IMR-90 (cell line): ENCODE data around the gene ITPR2. TPM values are rescaled to one million over a fixed set of nuclear protein-coding genes. Genes with fewer than 3 reads are reported as not detected.
A peak's percentile ranks its signal among the peaks of the same experiment; 100 is the strongest.

Experiments
- ATAC-seq: fragments of 200-7000 bp; cut with Tn5 transposase; 2 replicates; pipeline ENCODE4 v1.9.1; 2020; ENCODE audit warnings: low read depth, mild to moderate bottlenecking, moderate library complexity
- BruUV-seq: library from RNA; stranded (reverse); fragments of 400-500 nt; replicated peaks from 2 replicates; lab custom pipeline; 2021; lab: Mats Ljungman, UMichigan
- CTCF ChIA-PET: fragments of 300-600 bp; formaldehyde crosslinking; extraction: SDS; loops from one replicate; lab custom pipeline; 2021; ENCODE audit warnings: antibody characterized with exemption; lab: Yijun Ruan, JAX
- POLR2A ChIA-PET: fragments of 300-600 bp; sonication (Branson Sonifier 250); formaldehyde crosslinking; loops from one replicate; lab custom pipeline; 2022; ENCODE audit warnings: antibody characterized with exemption; ENCODE audit not compliant: unreplicated experiment; lab: Charles Lee
- DNase-seq: peaks from one replicate; pipeline ENCODE4 v3.0.0; 2013
- H2AFZ ChIP-seq: replicated peaks from 2 replicates; pipeline ENCODE3; 2013; ENCODE audit warnings: low read length, mild to moderate bottlenecking; ENCODE audit not compliant: poor library complexity
- H2AK5ac ChIP-seq: 2 replicates; pipeline ENCODE4 v1.6.1; 2013; ENCODE audit warnings: low read depth, low read length, inconsistent platforms
- H2AK9ac ChIP-seq: replicated peaks from 2 replicates; pipeline ENCODE3; 2013; ENCODE audit warnings: mild to moderate bottlenecking, low read depth, low read length, moderate library complexity; ENCODE audit not compliant: poor library complexity
- H2BK120ac ChIP-seq: 2 replicates; pipeline ENCODE4 v1.6.1; 2013; ENCODE audit warnings: low read depth, low read length, inconsistent platforms
- H2BK15ac ChIP-seq: 3 replicates; pipeline ENCODE4 v1.6.1; 2013; ENCODE audit warnings: low read depth, low read length, inconsistent platforms
- H2BK20ac ChIP-seq: 2 replicates; pipeline ENCODE4 v1.6.1; 2013; ENCODE audit warnings: low read depth, mild to moderate bottlenecking, inconsistent platforms, low read length, moderate library complexity
- H2BK5ac ChIP-seq: 2 replicates; pipeline ENCODE4 v1.6.1; 2013; ENCODE audit warnings: mild to moderate bottlenecking, low read depth, low read length, inconsistent platforms; ENCODE audit not compliant: poor library complexity, severe bottlenecking
- H3K14ac ChIP-seq: replicated peaks from 2 replicates; pipeline ENCODE4 v1.6.1; 2013; ENCODE audit warnings: low read depth, low read length, inconsistent platforms
- H3K18ac ChIP-seq: 2 replicates; pipeline ENCODE4 v1.6.1; 2013; ENCODE audit warnings: low read depth, low read length, control low read depth
- H3K23ac ChIP-seq: 2 replicates; pipeline ENCODE4 v1.6.1; 2013; ENCODE audit warnings: low read depth, low read length, inconsistent platforms
- H3K27ac ChIP-seq: 2 replicates; pipeline ENCODE4 v1.5.1; 2013; ENCODE audit warnings: mild to moderate bottlenecking, control low read depth, low read length; ENCODE audit not compliant: insufficient read depth
- H3K27me3 ChIP-seq: 2 replicates; pipeline ENCODE4 v1.6.1; 2013; ENCODE audit warnings: low read length; ENCODE audit not compliant: control insufficient read depth, insufficient read depth
- H3K36me3 ChIP-seq: 2 replicates; pipeline ENCODE4 v1.6.1; 2013; ENCODE audit warnings: low read length, mixed read lengths; ENCODE audit not compliant: control insufficient read depth, insufficient read depth
- H3K4ac ChIP-seq: 2 replicates; pipeline ENCODE4 v1.6.1; 2013; ENCODE audit warnings: low read depth, low read length, inconsistent platforms
- H3K4me1 ChIP-seq: 2 replicates; pipeline ENCODE4 v1.6.1; 2013; ENCODE audit warnings: low read length, mixed read lengths; ENCODE audit not compliant: control insufficient read depth, insufficient read depth
- H3K4me2 ChIP-seq: 2 replicates; pipeline ENCODE4 v1.6.1; 2013; ENCODE audit warnings: low read depth, mild to moderate bottlenecking, control low read depth, low read length, moderate library complexity
- H3K4me3 ChIP-seq: 2 replicates; pipeline ENCODE4 v1.5.1; 2013; ENCODE audit warnings: low read depth, mild to moderate bottlenecking, control low read depth, low read length, moderate library complexity; ENCODE audit not compliant: insufficient read depth
- H3K56ac ChIP-seq: 2 replicates; pipeline ENCODE4 v1.6.1; 2013; ENCODE audit warnings: low read length, inconsistent platforms; ENCODE audit not compliant: insufficient read depth; ENCODE audit errors: extremely low read depth
- H3K79me1 ChIP-seq, 2 experiments: 2 replicates each; pipeline ENCODE4 v1.6.1; 2013; ENCODE audit warnings: low read length in 2 of 2, inconsistent platforms in 1 of 2, low read depth in 1 of 2
- H3K9ac ChIP-seq: 2 replicates; pipeline ENCODE4 v1.6.1; 2013; ENCODE audit warnings: low read depth, low read length, control low read depth
- H3K9me1 ChIP-seq: 2 replicates; pipeline ENCODE4 v1.6.1; 2013; ENCODE audit warnings: low read length, inconsistent platforms; ENCODE audit not compliant: insufficient read depth
- H3K9me3 ChIP-seq: 2 replicates; pipeline ENCODE4 v1.6.1; 2013; ENCODE audit warnings: low read length; ENCODE audit not compliant: control insufficient read depth, insufficient read depth
- H4K20me1 ChIP-seq: 2 replicates; pipeline ENCODE4 v1.6.1; 2013; ENCODE audit warnings: low read length, inconsistent platforms; ENCODE audit not compliant: insufficient read depth
- H4K5ac ChIP-seq: 2 replicates; pipeline ENCODE4 v1.6.1; 2013; ENCODE audit warnings: mild to moderate bottlenecking, low read depth, low read length, control low read depth
- H4K8ac ChIP-seq, 2 experiments: 2 replicates each; pipeline ENCODE4 v1.6.1; 2013; ENCODE audit warnings: low read depth in 2 of 2, low read length in 2 of 2, control low read depth in 1 of 2, inconsistent platforms in 1 of 2
- H4K91ac ChIP-seq: 2 replicates; pipeline ENCODE4 v1.6.1; 2013; ENCODE audit warnings: low read depth, low read length, inconsistent platforms; ENCODE audit not compliant: insufficient read depth
- CEBPB ChIP-seq: IDR thresholded peaks from 2 replicates; pipeline ENCODE4 v1.6.1; 2012; ENCODE audit warnings: low read depth, low read length, improper control_type of control experiment
- SMC3 ChIP-seq: fragments of 150-350 bp; IDR thresholded peaks from 2 replicates; pipeline ENCODE4 v1.6.1; 2016; ENCODE audit warnings: low read depth, mild to moderate bottlenecking, antibody characterized with exemption, low read length, moderate library complexity
- WGBS, 2 experiments: methylation state at CpG; one replicate each; pipeline versions ENCODE4 v1.1.5 to v1.1.7; 2013; ENCODE audit warnings: missing lambda C conversion rate in 2 of 2; ENCODE audit not compliant: insufficient read length in 1 of 2; ENCODE audit errors: extremely low coverage in 2 of 2; 5-methylcytosine and 5-hydroxymethylcytosine counted together
- dilution Hi-C: fragments of 300-500 bp; cut with HindIII; formaldehyde crosslinking; loops from one replicate; pipeline ENCODE4 v1.14.3; 2018; ENCODE audit warnings: low sequenced_read_pairs; ENCODE audit not compliant: unreplicated experiment
- in situ Hi-C: fragments of 300-500 bp; cut with MboI; formaldehyde crosslinking; loops from 3 replicates; pipeline ENCODE4 v1.14.3; 2019; ENCODE audit warnings: low sequenced_read_pairs, inconsistent platforms, mixed read lengths
- intact Hi-C: fragments of 100-400 bp; cut with micrococcal nuclease; formaldehyde crosslinking; loops from 2 replicates; pipeline ENCODE4 v1.10.0; 2022
- polyA plus RNA-seq, 3 experiments: library from polyadenylated mRNA; depleted of rRNA; stranded (reverse); fragments of >200 nt; gene quantifications; 2 replicates each; pipeline ENCODE4 v1.2.3, GENCODE V29; 2012; ENCODE audit warnings: low replicate concordance in 1 of 3
- total RNA-seq: library from RNA; depleted of rRNA; stranded (reverse); fragments of >200 nt; gene quantifications from 2 replicates; pipeline ENCODE4 v1.2.3, GENCODE V29; 2012

The ITPR2 gene
- total and polyA plus RNA-seq, 2 of the 4 experiments (the other 2 are of a cell fraction), result 1.2 to 9.0 TPM

DNA sequence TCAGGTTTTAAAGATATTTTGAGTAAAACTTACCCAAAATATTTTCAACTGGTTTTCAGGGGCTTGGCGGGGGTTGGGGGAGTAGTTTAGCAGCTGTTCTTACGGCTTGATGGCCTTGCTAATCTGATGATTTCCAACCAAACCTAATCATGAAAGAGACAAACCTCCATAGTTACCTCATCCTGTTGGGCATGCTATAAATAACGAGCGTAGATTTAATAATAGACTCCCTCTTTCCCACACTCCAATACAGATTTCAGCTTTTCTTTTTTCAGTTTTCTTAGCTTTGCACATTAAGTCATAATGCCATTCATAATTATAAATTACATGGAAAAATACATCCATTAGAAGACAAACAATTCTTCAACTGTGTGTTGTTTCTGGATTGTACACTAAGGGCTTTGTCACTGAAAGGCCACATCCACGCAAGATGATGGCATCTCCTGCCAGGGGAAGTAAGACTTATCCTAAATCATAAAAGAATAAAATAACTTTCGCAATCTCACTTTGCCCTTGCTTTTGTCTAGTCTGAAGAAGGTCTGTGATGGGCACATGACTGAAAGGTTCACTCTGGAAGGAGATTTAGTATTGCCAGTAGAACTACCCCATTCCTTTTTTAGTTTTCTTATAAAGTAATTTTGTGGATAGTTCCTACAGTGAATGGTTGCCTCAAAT lies 23.2 kb downstream of the ITPR2 start:
- peak overlapping the region; percentile 45; the same call in 1 of the 2 replicates for H2BK120ac ChIP-seq
- 0 out of 2 replicates have a peak overlapping the region, but pooled peaks have one; percentile 13 for H3K23ac ChIP-seq
- ATAC-seq, result peak; percentile 6; the same call in 1 of the 2 replicates
- H3K4me3 ChIP-seq, result no peak overlapping the region
- H3K9me3 ChIP-seq, result no peaks in the 10 kb centered on the region
- H2AK5ac ChIP-seq, result peak overlapping the region; percentile 28; the same call in 1 of the 2 replicates
- H4K5ac ChIP-seq, result peak overlapping the region; percentile 25; the same call in 1 of the 2 replicates
- WGBS, 2 experiments, result no CpG with 5 or more reads among the region's 6 CpGs
- peaks cover 4% of the 10 kb centered on the region; the same call in 1 of the 2 replicates for H3K9me1 ChIP-seq
- H3K36me3 ChIP-seq, result no peaks in the 10 kb centered on the region
- dilution Hi-C loops, result no loop called here
- in situ Hi-C loops, result no loop called here
- H4K20me1 ChIP-seq, result no peaks in the 10 kb centered on the region
- peak overlapping the region; percentile 43; the same call in 1 of the 2 replicates for H3K4ac ChIP-seq
- peak overlapping the region; percentile 71 for H2BK5ac ChIP-seq
- H2BK15ac ChIP-seq, result peak overlapping the region; percentile 58; the same call in 1 of the 3 replicates
- intact Hi-C loops, result loop anchor here (5.0 kb wide), 1 partner anchor 62 kb away; no protein-coding TSS in a partner anchor
- H3K79me1 ChIP-seq, result peaks cover 3 to 6% of the 10 kb centered on the region in 2 experiments; a peak in 1 of 4 replicates
- H4K91ac ChIP-seq, result peak overlapping the region; percentile 45; the same call in 1 of the 2 replicates
- no peak overlapping the region for H3K56ac ChIP-seq
- no TSS peak for BruUV-seq
- ChIA-PET POLR2A (no interaction called here), CTCF (interaction anchor here (1.1 to 1.3 kb wide), 2 partner anchors 13 to 15 kb away, joined by 4 read pairs; no protein-coding TSS in a partner anchor)
- H3K4me1 ChIP-seq, result peaks cover 2% of the 10 kb centered on the region; the same call in 1 of the 2 replicates
- H2AFZ ChIP-seq, result no peak overlapping the region
- H2BK20ac ChIP-seq, result peak overlapping the region; percentile 41; the same call in 1 of the 2 replicates
- peak overlapping the region; percentile 55; the same call in 1 of the 2 replicates for H3K18ac ChIP-seq
- no peak for TF ChIP-seq SMC3
- TF ChIP-seq CEBPB, result peak; percentile 74
- H3K14ac ChIP-seq, result 0 out of 2 replicates have a peak overlapping the region, but pooled peaks have one; percentile 69
- H2AK9ac ChIP-seq, result no peak overlapping the region
- peak overlapping the region; percentile 68 for H3K4me2 ChIP-seq
- H3K27me3 ChIP-seq, result no peaks in the 10 kb centered on the region
- no peak for DNase-seq
- no peak overlapping the region for H3K27ac ChIP-seq
- no peak overlapping the region for H3K9ac ChIP-seq
- peak overlapping the region in 1 of 2 experiments; percentile 59; a peak in 2 of 4 replicates for H4K8ac ChIP-seq
